WTC11 (cell line): Measurements from ENCODE around the gene COX19. TPM values are rescaled to one million over a fixed set of nuclear protein-coding genes. Genes with fewer than 3 reads are reported as not detected.

ENCODE experiments used
- ATAC-seq: fragments of 200-7000 bp; cut with Tn5 transposase; 2 replicates; pipeline ENCODE4 v1.10.0; 2021; ENCODE audit warnings: mild to moderate bottlenecking, moderate library complexity
- CTCF ChIA-PET: fragments of 300-600 bp; sonication (Branson Sonifier 250); formaldehyde crosslinking; loops from one replicate; lab custom pipeline; 2021; ENCODE audit warnings: antibody characterized with exemption; lab: Charles Lee
- POLR2A ChIA-PET: fragments of 350-600 bp; sonication (Branson Sonifier 250); formaldehyde crosslinking; loops from one replicate; lab custom pipeline; 2021; ENCODE audit warnings: antibody characterized with exemption; lab: Charles Lee
- DNase-seq: peaks from one replicate; pipeline ENCODE4 v3.0.0; 2021; ENCODE audit warnings: low spot score
- H3K27ac Mint-ChIP-seq: 2 replicates; pipeline ENCODE4 v1.8.0; 2021; ENCODE audit warnings: mixed read lengths
- H3K27me3 Mint-ChIP-seq: 2 replicates; pipeline ENCODE4 v1.8.0; 2021; ENCODE audit warnings: low read depth, mild to moderate bottlenecking, moderate library complexity, mixed read lengths
- H3K36me3 Mint-ChIP-seq: 2 replicates; pipeline ENCODE4 v1.8.0; 2021; ENCODE audit warnings: mixed read lengths
- H3K4me1 Mint-ChIP-seq: 2 replicates; pipeline ENCODE4 v1.8.0; 2022; ENCODE audit warnings: mixed read lengths
- H3K4me3 Mint-ChIP-seq: 2 replicates; pipeline ENCODE4 v1.8.0; 2021; ENCODE audit warnings: mild to moderate bottlenecking, moderate library complexity, mixed read lengths
- H3K9me3 Mint-ChIP-seq: 2 replicates; pipeline ENCODE4 v1.8.0; 2021; ENCODE audit warnings: mixed read lengths
- CREB1 ChIP-seq: sonication (generic); formaldehyde crosslinking; IDR thresholded peaks from 2 replicates; pipeline ENCODE4 v1.8.0; 2023; ENCODE audit warnings: mild to moderate bottlenecking, missing genetic modification reagents
- FOXP1 ChIP-seq: sonication (generic); formaldehyde crosslinking; IDR thresholded peaks from 2 replicates; pipeline ENCODE4 v1.8.0; 2022; ENCODE audit warnings: missing genetic modification reagents, mild to moderate bottlenecking, moderate library complexity, borderline replicate concordance
- GABPB1 ChIP-seq: sonication (generic); formaldehyde crosslinking; IDR thresholded peaks from 2 replicates; pipeline ENCODE4 v1.8.1; 2023; ENCODE audit warnings: mild to moderate bottlenecking, missing genetic modification reagents
- GTF2I ChIP-seq: fragments of 250-450 bp; sonication (Bioruptor Pico); conservative IDR thresholded peaks from 2 replicates; pipeline ENCODE4 v1.4.0; 2021; ENCODE audit warnings: mild to moderate bottlenecking
- NFATC4 ChIP-seq: fragments of 250-450 bp; sonication (Bioruptor Pico); IDR thresholded peaks from 2 replicates; pipeline ENCODE4 v1.9.0; 2021; ENCODE audit warnings: mild to moderate bottlenecking
- NFYB ChIP-seq: sonication (generic); formaldehyde crosslinking; conservative IDR thresholded peaks from 2 replicates; pipeline ENCODE4 v1.8.0; 2022; ENCODE audit warnings: low read depth, missing genetic modification reagents
- NR1H2 ChIP-seq: sonication (generic); formaldehyde crosslinking; IDR thresholded peaks from 2 replicates; pipeline ENCODE4 v1.9.0; 2021; ENCODE audit warnings: mild to moderate bottlenecking, moderate library complexity, missing genetic modification reagents
- OVOL2 ChIP-seq: fragments of 250-450 bp; sonication (Bioruptor Pico); IDR thresholded peaks from 2 replicates; pipeline ENCODE4 v1.9.0; 2021; ENCODE audit warnings: mild to moderate bottlenecking, borderline replicate concordance
- PRRX2 ChIP-seq: fragments of 250-450 bp; sonication (Bioruptor Pico); IDR thresholded peaks from 2 replicates; pipeline ENCODE4 v1.8.0; 2021; ENCODE audit warnings: mild to moderate bottlenecking
- SP1 ChIP-seq: sonication (generic); formaldehyde crosslinking; conservative IDR thresholded peaks from 2 replicates; pipeline ENCODE4 v1.8.1; 2022; ENCODE audit warnings: missing genetic modification reagents
- ZNF263 ChIP-seq: sonication (generic); formaldehyde crosslinking; IDR thresholded peaks from 2 replicates; pipeline ENCODE4 v1.8.1; 2022; ENCODE audit warnings: low read depth, mild to moderate bottlenecking, moderate library complexity, missing genetic modification reagents
- ZNF396 ChIP-seq: fragments of 250-450 bp; sonication (Bioruptor Pico); IDR thresholded peaks from 2 replicates; pipeline ENCODE4 v1.8.0; 2021; ENCODE audit warnings: mild to moderate bottlenecking, moderate library complexity, borderline replicate concordance
- ZNF416 ChIP-seq: fragments of 250-450 bp; sonication (Bioruptor Pico); IDR thresholded peaks from 2 replicates; pipeline ENCODE4 v1.9.0; 2021; ENCODE audit warnings: mild to moderate bottlenecking, inconsistent platforms
- total RNA-seq: library from RNA; stranded (reverse); gene quantifications from 3 replicates; pipeline ENCODE4 v1.2.3, GENCODE V29; 2021
- TF ChIP-seq, protein P1 (sequence below): fragments of 200-600 bp; IDR thresholded peaks from 2 replicates; pipeline ENCODE4 v1.8.0; 2022; ENCODE audit warnings: antibody characterized with exemption
- TF ChIP-seq, protein P2 (sequence below): sonication (generic); formaldehyde crosslinking; IDR thresholded peaks from 2 replicates; pipeline ENCODE4 v1.8.0; 2022; ENCODE audit warnings: missing genetic modification reagents
- TF ChIP-seq, protein P3 (sequence below): sonication (generic); formaldehyde crosslinking; IDR thresholded peaks from 2 replicates; pipeline ENCODE4 v1.8.1; 2022; ENCODE audit warnings: missing genetic modification reagents, borderline replicate concordance
- TF ChIP-seq, protein P4 (sequence below): fragments of 250-450 bp; sonication (Bioruptor Pico); IDR thresholded peaks from 2 replicates; pipeline ENCODE4 v2.1.2; 2022; ENCODE audit warnings: mild to moderate bottlenecking, moderate library complexity
- TF ChIP-seq, protein P5 (sequence below): sonication (generic); formaldehyde crosslinking; IDR thresholded peaks from 2 replicates; pipeline ENCODE4 v1.8.0; 2023; ENCODE audit warnings: missing genetic modification reagents
- TF ChIP-seq, protein P6 (sequence below): sonication (generic); formaldehyde crosslinking; IDR thresholded peaks from 2 replicates; pipeline ENCODE4 v1.8.1; 2022; ENCODE audit warnings: low read depth, mild to moderate bottlenecking, moderate library complexity, missing genetic modification reagents, borderline replicate concordance
- TF ChIP-seq, protein P7 (sequence below): sonication (generic); formaldehyde crosslinking; IDR thresholded peaks from 2 replicates; pipeline ENCODE4 v1.8.1; 2023; ENCODE audit warnings: mild to moderate bottlenecking, missing genetic modification reagents, moderate library complexity

The COX19 gene
- total RNA-seq, 1 experiment from 2014 or later, result 13.2 TPM

DNA sequence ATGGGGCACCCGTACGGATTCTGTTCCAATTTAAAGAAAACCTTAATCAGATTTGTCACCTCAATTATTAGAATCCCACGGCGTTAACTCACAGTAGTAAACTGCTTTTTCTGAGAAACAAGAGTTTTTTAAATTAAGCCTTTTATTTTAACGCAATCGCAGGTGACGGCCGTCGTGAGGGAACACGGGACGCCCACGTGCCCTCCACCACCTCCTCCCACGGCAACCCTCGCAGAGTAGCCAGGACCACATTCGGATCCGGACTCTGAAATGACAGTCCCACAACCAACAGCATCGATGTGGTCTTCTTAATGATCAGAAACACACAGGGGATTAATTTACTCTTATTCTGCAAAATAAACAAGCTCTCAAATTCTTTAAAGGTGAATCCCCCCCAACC is 47.0 kb upstream of the COX19 start (continued):
- TF ChIP-seq, protein P1, sequence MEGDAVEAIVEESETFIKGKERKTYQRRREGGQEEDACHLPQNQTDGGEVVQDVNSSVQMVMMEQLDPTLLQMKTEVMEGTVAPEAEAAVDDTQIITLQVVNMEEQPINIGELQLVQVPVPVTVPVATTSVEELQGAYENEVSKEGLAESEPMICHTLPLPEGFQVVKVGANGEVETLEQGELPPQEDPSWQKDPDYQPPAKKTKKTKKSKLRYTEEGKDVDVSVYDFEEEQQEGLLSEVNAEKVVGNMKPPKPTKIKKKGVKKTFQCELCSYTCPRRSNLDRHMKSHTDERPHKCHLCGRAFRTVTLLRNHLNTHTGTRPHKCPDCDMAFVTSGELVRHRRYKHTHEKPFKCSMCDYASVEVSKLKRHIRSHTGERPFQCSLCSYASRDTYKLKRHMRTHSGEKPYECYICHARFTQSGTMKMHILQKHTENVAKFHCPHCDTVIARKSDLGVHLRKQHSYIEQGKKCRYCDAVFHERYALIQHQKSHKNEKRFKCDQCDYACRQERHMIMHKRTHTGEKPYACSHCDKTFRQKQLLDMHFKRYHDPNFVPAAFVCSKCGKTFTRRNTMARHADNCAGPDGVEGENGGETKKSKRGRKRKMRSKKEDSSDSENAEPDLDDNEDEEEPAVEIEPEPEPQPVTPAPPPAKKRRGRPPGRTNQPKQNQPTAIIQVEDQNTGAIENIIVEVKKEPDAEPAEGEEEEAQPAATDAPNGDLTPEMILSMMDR, result no peak
- no peak for TF ChIP-seq SP1 (CRISPR knock-in tag)
- TF ChIP-seq ZNF263, result no peak

DNA sequence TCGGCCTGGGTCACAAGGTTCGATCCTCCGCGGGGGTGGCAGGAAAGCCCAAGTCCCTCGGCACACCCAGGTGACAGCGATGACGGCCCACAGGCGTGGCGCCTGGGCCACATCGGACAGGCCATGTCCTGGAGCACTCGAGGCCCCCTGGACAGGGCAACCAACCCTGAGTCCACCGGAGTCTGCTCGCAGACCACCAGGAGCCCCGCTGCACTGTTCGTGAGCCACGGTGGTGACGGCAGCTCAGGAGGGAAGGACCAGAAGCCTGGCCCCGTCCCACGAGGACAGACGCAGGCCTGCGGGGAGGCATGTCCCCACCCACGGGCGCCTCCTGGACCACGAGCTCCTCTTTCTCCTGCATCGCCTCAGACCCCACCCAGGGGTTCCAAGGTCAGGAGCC is 46.6 kb upstream of the COX19 start:
- Mint-ChIP-seq H3K36me3 (peaks cover 3% of the 10 kb centered on the region; the same call in 1 of the 2 replicates), H3K27ac (no peak overlapping the region), H3K4me1 (no peaks in the 10 kb centered on the region), H3K9me3 (no peaks in the 10 kb centered on the region), H3K4me3 (no peak overlapping the region), H3K27me3 (no peaks in the 10 kb centered on the region)
- ChIA-PET POLR2A (no interaction called here), CTCF (interaction anchor here (1.1 to 3.7 kb wide), 3 partner anchors 29 to 64 kb away, joined by 3 to 20 read pairs (median 5); no protein-coding TSS in a partner anchor)
- DNase-seq (no peak), ATAC-seq (no peak)
- TF ChIP-seq, protein P2, sequence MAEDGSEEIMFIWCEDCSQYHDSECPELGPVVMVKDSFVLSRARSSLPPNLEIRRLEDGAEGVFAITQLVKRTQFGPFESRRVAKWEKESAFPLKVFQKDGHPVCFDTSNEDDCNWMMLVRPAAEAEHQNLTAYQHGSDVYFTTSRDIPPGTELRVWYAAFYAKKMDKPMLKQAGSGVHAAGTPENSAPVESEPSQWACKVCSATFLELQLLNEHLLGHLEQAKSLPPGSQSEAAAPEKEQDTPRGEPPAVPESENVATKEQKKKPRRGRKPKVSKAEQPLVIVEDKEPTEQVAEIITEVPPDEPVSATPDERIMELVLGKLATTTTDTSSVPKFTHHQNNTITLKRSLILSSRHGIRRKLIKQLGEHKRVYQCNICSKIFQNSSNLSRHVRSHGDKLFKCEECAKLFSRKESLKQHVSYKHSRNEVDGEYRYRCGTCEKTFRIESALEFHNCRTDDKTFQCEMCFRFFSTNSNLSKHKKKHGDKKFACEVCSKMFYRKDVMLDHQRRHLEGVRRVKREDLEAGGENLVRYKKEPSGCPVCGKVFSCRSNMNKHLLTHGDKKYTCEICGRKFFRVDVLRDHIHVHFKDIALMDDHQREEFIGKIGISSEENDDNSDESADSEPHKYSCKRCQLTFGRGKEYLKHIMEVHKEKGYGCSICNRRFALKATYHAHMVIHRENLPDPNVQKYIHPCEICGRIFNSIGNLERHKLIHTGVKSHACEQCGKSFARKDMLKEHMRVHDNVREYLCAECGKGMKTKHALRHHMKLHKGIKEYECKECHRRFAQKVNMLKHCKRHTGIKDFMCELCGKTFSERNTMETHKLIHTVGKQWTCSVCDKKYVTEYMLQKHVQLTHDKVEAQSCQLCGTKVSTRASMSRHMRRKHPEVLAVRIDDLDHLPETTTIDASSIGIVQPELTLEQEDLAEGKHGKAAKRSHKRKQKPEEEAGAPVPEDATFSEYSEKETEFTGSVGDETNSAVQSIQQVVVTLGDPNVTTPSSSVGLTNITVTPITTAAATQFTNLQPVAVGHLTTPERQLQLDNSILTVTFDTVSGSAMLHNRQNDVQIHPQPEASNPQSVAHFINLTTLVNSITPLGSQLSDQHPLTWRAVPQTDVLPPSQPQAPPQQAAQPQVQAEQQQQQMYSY (CRISPR knock-in tag), result no peak
- TF ChIP-seq NFATC4 (CRISPR knock-in tag) (no peak), NR1H2 (CRISPR knock-in tag) (no peak), FOXP1 (CRISPR knock-in tag) (no peak), SP1 (CRISPR knock-in tag) (no peak), CREB1 (CRISPR knock-in tag) (no peak), GABPB1 (CRISPR knock-in tag) (no peak), ZNF396 (CRISPR knock-in tag) (no peak), ZNF416 (no peak), PRRX2 (CRISPR knock-in tag) (no peak), NFYB (no peak), OVOL2 (CRISPR knock-in tag) (no peak), GTF2I (CRISPR knock-in tag) (no peak)
- TF ChIP-seq, protein P3, sequence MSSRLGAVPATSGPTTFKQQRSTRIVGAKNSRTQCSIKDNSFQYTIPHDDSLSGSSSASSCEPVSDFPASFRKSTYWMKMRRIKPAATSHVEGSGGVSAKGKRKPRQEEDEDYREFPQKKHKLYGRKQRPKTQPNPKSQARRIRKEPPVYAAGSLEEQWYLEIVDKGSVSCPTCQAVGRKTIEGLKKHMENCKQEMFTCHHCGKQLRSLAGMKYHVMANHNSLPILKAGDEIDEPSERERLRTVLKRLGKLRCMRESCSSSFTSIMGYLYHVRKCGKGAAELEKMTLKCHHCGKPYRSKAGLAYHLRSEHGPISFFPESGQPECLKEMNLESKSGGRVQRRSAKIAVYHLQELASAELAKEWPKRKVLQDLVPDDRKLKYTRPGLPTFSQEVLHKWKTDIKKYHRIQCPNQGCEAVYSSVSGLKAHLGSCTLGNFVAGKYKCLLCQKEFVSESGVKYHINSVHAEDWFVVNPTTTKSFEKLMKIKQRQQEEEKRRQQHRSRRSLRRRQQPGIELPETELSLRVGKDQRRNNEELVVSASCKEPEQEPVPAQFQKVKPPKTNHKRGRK (CRISPR knock-in tag), result no peak
- TF ChIP-seq, protein P4, sequence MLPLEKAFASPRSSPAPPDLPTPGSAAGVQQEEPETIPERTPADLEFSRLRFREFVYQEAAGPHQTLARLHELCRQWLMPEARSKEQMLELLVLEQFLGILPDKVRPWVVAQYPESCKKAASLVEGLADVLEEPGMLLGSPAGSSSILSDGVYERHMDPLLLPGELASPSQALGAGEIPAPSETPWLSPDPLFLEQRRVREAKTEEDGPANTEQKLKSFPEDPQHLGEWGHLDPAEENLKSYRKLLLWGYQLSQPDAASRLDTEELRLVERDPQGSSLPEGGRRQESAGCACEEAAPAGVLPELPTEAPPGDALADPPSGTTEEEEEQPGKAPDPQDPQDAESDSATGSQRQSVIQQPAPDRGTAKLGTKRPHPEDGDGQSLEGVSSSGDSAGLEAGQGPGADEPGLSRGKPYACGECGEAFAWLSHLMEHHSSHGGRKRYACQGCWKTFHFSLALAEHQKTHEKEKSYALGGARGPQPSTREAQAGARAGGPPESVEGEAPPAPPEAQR (CRISPR knock-in tag), result no peak
- TF ChIP-seq, protein P1, result no peak
- TF ChIP-seq, protein P5, sequence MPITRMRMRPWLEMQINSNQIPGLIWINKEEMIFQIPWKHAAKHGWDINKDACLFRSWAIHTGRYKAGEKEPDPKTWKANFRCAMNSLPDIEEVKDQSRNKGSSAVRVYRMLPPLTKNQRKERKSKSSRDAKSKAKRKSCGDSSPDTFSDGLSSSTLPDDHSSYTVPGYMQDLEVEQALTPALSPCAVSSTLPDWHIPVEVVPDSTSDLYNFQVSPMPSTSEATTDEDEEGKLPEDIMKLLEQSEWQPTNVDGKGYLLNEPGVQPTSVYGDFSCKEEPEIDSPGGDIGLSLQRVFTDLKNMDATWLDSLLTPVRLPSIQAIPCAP (CRISPR knock-in tag), result no peak
- TF ChIP-seq, protein P6, sequence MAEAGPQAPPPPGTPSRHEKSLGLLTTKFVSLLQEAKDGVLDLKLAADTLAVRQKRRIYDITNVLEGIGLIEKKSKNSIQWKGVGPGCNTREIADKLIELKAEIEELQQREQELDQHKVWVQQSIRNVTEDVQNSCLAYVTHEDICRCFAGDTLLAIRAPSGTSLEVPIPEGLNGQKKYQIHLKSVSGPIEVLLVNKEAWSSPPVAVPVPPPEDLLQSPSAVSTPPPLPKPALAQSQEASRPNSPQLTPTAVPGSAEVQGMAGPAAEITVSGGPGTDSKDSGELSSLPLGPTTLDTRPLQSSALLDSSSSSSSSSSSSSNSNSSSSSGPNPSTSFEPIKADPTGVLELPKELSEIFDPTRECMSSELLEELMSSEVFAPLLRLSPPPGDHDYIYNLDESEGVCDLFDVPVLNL, result no peak
- TF ChIP-seq, protein P7, sequence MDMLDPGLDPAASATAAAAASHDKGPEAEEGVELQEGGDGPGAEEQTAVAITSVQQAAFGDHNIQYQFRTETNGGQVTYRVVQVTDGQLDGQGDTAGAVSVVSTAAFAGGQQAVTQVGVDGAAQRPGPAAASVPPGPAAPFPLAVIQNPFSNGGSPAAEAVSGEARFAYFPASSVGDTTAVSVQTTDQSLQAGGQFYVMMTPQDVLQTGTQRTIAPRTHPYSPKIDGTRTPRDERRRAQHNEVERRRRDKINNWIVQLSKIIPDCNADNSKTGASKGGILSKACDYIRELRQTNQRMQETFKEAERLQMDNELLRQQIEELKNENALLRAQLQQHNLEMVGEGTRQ, result no peak
